ENCODE data around the gene RNF20.

The RNF20 gene

DNA sequence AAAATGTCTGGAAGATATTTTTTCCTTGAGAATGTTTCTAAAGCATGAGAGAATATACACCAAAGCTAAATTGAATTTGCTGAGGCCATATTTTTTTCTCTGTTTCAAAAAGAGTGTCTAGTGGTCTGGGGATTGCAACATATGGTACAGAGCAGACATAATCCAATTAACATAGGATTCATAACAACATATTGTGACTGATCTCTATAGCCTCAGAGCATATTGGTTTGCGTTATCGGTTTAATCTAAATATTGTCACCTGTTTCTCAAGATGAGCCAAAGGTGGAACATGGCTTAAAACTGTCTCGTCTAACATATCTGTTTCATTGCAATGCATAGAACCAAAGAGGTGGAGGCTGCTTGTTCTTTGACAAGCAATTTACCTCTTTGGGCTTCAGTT, 57.2 kb downstream of the RNF20 start:
- no peak for DNase-seq (ENCODE audit: low spot score)

DNA sequence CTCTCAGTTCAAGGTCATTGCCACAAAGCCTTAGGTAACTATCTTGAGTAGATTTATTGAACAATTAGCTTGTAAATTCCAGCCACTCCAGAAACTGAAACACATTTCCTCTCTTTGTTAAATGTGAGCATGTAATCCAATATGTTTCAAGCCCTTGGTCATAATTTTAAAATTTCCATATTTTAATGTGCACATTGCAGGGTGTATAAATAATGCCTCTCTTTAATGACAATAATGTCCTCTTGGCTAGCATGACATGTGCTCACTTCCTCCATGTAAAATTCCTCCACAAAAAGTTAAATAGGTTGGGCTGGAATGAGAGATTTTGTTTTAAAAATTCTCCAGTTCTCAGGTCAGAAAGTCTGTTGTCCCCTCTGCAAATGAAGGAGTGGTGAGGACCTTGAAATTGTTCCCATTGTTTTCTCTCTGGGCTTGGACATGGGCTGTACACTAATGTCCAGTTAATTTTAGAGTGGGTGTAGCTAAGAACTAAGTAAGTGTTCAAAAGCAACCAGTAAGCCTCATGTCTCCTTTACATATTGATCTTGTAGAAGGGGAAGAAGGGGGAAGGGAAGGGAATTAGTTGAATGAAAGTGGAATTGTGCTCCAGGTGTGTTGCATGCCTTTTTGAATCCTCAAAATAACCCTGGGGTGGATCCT, 58.3 kb downstream of the RNF20 start:
- no peak for DNase-seq (ENCODE audit: low spot score)

DNA sequence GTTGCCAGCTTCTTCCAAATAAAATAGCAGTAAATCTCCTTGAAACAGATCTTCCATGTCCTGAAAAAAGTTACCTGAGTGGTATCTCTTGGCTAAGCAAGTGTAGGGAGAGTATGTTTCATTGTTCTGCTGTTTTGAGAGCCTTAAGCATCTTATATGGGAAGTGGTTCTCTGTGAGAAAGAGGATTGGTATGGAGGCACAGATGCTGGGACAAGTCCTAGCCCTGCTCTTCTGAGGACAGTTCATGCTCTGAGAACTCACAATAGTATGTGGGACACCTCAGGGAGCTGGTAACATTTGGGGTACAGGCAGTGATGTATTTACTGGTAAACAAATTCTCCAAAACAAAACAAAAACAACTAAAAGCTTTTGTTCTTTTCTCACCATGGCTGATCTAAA, 59.1 kb downstream of the RNF20 start:
- no peak for DNase-seq (ENCODE audit: low spot score)

DNA sequence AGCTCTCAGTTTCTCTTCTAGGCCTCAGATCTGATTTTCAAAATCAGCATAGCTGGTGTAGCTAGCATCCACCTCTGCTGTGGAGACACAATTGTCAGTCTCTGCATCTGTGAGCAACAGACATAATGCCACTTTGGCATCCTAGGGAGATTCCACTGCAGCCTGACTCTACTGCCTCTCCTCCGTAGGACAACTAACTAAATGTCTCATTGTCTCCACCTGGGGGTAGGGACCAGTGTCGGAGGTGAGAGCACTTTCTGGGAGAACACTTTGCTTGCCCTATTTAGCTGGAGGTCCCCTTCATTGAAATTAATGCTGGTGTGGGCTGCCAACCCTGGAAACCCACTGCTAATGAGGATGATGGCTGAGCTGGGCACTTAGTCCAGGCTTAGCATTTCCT, 59.7 kb downstream of the RNF20 start:
- no peak for DNase-seq (ENCODE audit: low spot score)

DNA sequence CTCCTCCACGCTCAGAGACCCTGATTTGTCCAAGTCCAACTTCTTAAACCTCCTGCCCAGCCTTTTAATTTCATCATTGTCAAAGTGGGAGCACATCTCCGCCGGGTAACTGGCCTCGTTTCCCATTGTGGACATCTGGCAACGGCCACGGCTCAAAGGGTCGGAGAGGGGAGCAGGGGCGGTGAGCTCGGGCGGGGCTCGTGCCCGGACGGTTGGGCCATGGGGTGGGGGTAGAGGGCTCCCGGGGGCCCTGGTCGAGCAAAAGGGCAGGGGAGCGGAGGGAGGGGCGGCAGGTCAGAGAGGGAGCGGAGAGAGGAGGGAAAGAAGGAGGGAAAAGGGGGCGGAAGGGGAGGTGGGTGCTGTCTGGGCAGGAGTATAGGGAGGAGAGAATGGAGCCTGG, 61.1 kb downstream of the RNF20 start, which contains the start of gene PPP3R2:
Gene PPP3R2 (minus strand): TSS at position 174 of the 400 bp plus-strand sequence. CDS start 48 bp downstream, at position 126.
- no peak for DNase-seq (ENCODE audit: low spot score)

DNA sequence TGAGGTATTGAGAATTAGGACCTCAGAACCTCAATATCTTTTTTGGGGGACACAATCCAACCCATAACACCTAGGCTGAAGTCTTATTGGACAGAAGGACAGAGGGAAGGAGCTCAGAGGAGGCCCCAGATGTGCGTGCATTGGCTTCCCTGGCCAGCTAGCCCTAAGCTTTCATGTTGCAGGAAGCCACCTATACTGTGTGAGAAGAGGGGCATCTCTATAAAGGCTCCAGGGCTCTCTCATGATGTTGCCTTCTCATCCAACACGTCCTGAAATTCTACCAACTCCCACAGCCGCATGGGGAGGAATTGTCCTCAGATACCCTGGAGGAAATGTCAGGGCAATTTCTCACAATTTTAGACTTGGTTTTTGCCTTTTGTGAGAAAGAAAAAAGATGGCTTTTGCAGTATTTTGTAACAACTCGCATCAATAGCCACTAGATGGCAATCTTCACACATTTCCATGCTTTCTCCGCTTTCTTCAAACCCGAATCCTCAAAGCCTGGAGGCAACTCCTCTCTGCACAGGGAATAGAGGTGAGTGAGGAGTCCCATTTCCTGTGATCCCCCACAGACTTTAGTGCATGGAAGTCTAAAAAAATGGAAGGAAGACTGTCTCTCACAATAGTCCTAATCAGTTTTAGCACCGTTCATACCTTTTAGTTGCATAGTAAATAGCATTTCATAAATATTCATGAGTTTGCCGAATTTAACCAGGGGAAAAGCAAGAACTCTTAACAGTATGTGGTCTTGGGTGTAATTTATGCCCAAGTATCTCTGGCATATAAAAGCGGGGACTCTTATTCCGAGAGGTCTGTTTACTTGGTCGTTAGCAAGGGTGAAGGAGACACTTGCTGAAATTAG, 68.5 kb downstream of the RNF20 start:
- DNase-seq (ENCODE audit: low spot score) = peak; percentile 74

DNA sequence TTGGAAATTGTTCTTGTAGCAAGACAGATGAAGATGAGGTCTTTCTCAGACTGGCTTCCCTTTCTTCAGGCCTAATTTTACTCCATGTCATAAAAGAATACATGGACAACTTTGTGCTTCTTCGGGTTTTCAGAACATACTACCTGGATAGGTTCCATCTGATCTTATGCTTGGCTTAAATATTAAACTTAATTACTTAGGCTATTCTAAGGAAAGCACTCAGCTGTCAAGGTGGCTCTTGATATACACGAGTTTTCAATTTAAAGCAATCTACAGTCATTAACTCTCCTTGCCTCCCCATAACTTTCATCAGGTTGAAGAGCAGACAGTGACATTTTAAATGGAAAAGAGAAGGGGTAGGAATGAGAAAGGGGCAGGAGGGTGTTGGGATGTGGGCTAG, 70.6 kb downstream of the RNF20 start:
- no peak for DNase-seq (ENCODE audit: low spot score)

DNA sequence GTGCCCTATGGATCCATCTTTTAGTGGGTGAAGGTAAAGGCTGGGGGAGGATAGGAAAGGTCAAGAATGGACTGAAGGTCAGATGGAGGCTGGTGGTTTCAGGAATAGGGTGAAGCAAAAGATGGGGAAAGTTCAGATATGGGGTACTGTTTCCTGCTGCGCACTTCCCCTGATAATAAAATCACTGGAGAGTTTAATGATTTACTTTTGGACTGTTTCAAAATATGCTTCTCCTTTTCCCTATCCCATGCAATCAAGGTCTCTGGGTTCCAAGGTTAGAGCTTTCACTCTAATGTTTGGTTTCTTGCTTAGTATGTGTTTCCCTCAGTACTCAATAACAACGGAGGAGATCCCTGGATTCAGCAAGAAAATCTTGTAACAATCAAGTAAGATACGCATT, 71.9 kb downstream of the RNF20 start:
- DNase-seq (ENCODE audit: low spot score) = no peak

Data from cerebellar cortex (tissue), 1 donor.